ENCODE data around the gene HECTD1. TPM values are rescaled to one million over a fixed set of nuclear protein-coding genes. Genes with fewer than 3 reads are reported as not detected.

The HECTD1 gene
- total RNA-seq, 4 donors from 2014 or later, result 183 to 293 (median 208) TPM

DNA sequence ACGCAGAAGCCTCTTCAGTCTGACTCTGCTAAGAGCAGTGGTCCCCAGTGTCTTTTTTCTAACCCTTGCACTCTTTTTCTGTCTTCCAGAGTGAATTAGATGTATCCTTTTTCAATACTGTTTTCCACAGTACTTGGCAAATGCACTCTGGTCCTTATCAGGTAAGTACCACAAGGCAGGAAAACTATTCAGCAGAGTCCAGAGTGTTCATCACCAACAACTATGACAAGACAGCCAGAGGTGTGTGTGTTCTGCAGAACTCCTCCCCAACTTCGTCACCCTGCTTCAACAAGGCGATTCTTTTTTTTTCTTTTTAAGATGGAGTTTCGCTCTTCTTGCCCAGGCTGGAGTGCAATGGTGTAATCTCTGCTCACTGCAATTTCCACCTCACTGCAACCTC is 127.1 kb downstream of the HECTD1 start:
- Histone ChIP-seq H3K36me3 (no peaks in the 10 kb centered on the region), H3K27me3 (no peaks in the 10 kb centered on the region), H3K4me3 (no peak overlapping the region), H3K9me3 (no peaks in the 10 kb centered on the region), H3K4me1 (no peaks in the 10 kb centered on the region), H3K27ac (no peak overlapping the region)
- TF ChIP-seq POLR2A (IDR thresholded peaks at IDR 0.05), result no peak
- TF ChIP-seq, protein P1, sequence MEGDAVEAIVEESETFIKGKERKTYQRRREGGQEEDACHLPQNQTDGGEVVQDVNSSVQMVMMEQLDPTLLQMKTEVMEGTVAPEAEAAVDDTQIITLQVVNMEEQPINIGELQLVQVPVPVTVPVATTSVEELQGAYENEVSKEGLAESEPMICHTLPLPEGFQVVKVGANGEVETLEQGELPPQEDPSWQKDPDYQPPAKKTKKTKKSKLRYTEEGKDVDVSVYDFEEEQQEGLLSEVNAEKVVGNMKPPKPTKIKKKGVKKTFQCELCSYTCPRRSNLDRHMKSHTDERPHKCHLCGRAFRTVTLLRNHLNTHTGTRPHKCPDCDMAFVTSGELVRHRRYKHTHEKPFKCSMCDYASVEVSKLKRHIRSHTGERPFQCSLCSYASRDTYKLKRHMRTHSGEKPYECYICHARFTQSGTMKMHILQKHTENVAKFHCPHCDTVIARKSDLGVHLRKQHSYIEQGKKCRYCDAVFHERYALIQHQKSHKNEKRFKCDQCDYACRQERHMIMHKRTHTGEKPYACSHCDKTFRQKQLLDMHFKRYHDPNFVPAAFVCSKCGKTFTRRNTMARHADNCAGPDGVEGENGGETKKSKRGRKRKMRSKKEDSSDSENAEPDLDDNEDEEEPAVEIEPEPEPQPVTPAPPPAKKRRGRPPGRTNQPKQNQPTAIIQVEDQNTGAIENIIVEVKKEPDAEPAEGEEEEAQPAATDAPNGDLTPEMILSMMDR (IDR thresholded peaks at IDR 0.05), result no peak
- DNase-seq, result no peak

DNA sequence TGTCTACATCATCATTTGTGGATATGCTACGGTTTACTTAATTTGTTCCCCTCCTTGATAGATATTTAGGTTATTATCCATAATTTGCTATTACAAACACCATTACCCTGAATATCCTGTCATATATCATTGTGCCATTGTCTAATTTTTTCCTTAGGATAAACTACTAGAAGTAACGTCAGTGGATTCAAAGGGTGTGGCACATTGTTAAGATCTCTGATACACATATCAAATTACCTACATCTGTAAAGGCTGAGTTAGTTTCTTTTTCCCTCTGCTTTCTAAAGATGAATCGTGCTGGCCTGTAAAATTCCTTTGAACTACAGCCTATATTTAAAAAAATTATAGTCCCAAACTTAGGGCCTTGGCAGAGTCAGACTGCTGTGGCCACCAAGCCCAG is 127.5 kb downstream of the HECTD1 start:
- H3K4me3 ChIP-seq, result no peak overlapping the region
- no peaks in the 10 kb centered on the region for H3K4me1 ChIP-seq
- TF ChIP-seq, protein P1 (IDR thresholded peaks at IDR 0.05), result no peak
- TF ChIP-seq POLR2A (IDR thresholded peaks at IDR 0.05), result no peak
- no peaks in the 10 kb centered on the region for H3K36me3 ChIP-seq
- H3K9me3 ChIP-seq, result no peaks in the 10 kb centered on the region
- DNase-seq, result no peak
- H3K27me3 ChIP-seq, result no peaks in the 10 kb centered on the region
- no peak overlapping the region for H3K27ac ChIP-seq

DNA sequence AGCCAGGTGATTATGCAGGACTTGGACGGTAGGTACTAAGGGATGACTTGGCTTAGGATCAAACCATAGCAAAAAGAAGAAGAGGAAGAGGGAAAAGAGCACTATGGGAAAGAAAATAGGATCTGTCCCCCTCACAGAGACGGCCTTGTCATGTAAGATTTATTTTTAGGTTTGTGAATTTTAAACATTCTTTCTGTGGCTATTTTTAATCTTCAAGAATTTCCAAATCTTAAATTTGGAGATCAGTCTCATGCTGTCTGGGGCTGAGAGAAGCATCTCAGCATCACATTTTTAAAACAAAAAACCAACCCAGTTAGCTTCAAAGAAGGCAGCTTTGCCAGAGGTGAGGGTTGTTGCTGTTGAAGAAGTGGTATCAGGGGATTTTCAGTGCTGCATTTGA is 128.8 kb downstream of the HECTD1 start:
- no peak for DNase-seq
- TF ChIP-seq, protein P1 (IDR thresholded peaks at IDR 0.05), result no peak
- TF ChIP-seq POLR2A (IDR thresholded peaks at IDR 0.05), result no peak
- Histone ChIP-seq H3K4me1 (no peaks in the 10 kb centered on the region), H3K27me3 (no peaks in the 10 kb centered on the region), H3K4me3 (no peak overlapping the region), H3K36me3 (no peaks in the 10 kb centered on the region), H3K9me3 (no peaks in the 10 kb centered on the region), H3K27ac (no peak overlapping the region)

DNA sequence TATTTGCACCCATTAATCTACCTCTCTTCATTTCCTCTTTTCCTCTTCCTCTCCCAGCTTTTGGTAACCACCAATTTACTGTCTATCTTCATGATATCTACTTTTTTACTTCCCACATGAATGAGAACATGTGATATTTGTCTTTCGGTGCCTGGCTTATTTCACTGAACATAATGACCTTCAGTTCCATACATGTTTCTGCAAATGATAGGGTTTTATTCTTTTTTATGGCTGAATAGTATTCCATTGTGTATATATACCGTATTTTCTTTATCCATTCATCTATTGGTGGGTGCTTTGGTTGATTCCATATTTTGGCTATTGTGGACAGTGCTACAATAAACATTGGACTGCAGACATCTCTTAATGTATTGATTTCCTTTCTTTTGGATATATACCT is 132.4 kb downstream of the HECTD1 start:
- TF ChIP-seq POLR2A (IDR thresholded peaks at IDR 0.05), result no peak
- TF ChIP-seq, protein P1 (IDR thresholded peaks at IDR 0.05), result no peak
- H3K27ac ChIP-seq, result no peak overlapping the region
- no peak for DNase-seq
- no peaks in the 10 kb centered on the region for H3K4me1 ChIP-seq
- H3K36me3 ChIP-seq, result no peaks in the 10 kb centered on the region
- no peaks in the 10 kb centered on the region for H3K9me3 ChIP-seq
- no peaks in the 10 kb centered on the region for H3K27me3 ChIP-seq
- no peak overlapping the region for H3K4me3 ChIP-seq

DNA sequence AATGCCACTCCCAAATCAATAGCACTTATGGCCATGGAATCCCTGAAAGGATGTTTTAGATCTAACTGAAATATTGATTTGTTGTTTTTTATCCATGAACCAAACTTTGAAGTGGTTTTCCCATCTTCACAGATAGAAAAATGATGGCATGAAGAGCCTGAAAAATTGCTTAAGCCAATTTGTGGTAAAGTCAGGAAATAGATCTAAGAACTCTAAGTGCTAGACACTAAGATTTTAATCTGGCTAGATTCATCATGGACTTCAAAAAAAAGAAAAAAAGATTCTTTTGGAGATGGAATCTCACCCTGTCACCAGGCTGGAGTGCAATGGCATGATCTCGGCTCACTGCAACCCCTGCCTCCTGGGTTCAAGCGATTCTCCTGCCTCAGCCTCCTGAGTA is 136.4 kb downstream of the HECTD1 start:
- no peak for TF ChIP-seq POLR2A (IDR thresholded peaks at IDR 0.05)
- TF ChIP-seq, protein P1 (IDR thresholded peaks at IDR 0.05), result no peak
- Histone ChIP-seq H3K27ac (no peak overlapping the region), H3K27me3 (no peaks in the 10 kb centered on the region), H3K4me3 (no peak overlapping the region), H3K36me3 (no peaks in the 10 kb centered on the region), H3K4me1 (no peaks in the 10 kb centered on the region), H3K9me3 (no peaks in the 10 kb centered on the region)
- DNase-seq, result no peak

DNA sequence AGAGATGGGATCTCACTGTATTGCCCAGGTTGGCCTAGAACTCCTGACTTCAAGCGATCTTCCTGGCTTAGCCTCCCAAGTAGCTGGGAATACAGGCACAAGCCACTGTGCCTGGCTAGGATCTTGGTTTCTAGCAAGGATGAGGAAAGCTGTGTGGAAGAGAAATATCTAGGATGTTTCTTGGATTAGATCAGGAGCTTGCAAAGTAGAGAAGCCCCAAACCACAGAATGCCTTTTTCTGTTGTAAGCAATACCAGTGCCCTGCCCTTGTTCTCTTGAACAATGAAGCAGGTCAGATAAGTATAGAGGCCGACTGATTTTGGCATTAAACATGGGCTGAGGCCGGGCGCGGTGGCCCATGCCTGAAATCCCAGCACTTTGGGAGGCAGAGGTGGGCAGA is 137.2 kb downstream of the HECTD1 start:
- H3K27me3 ChIP-seq, result no peaks in the 10 kb centered on the region
- H3K36me3 ChIP-seq, result no peaks in the 10 kb centered on the region
- TF ChIP-seq, protein P1 (IDR thresholded peaks at IDR 0.05), result no peak
- TF ChIP-seq POLR2A (IDR thresholded peaks at IDR 0.05), result no peak
- no peaks in the 10 kb centered on the region for H3K9me3 ChIP-seq
- no peak overlapping the region for H3K4me3 ChIP-seq
- no peak for DNase-seq
- no peaks in the 10 kb centered on the region for H3K4me1 ChIP-seq
- no peak overlapping the region for H3K27ac ChIP-seq

All from Peyer's patch (tissue), 4 donors.